Stimulated activated naive CD4-positive, alpha-beta T cell treated with Interleukin-2 at 50 U/mL for 16 hours (primary cell): ENCODE data around the gene ADAM12.
"Not testable (repeated sequence)": the region's sequence is repeated elsewhere in the genome, so short reads cannot be mapped to it uniquely, and the experiment has no call there.

Source experiments
- DNase-seq: peaks from one replicate; lab custom pipeline; 2025; lab: John Stamatoyannopoulos, UW

Gene ADAM12

DNA sequence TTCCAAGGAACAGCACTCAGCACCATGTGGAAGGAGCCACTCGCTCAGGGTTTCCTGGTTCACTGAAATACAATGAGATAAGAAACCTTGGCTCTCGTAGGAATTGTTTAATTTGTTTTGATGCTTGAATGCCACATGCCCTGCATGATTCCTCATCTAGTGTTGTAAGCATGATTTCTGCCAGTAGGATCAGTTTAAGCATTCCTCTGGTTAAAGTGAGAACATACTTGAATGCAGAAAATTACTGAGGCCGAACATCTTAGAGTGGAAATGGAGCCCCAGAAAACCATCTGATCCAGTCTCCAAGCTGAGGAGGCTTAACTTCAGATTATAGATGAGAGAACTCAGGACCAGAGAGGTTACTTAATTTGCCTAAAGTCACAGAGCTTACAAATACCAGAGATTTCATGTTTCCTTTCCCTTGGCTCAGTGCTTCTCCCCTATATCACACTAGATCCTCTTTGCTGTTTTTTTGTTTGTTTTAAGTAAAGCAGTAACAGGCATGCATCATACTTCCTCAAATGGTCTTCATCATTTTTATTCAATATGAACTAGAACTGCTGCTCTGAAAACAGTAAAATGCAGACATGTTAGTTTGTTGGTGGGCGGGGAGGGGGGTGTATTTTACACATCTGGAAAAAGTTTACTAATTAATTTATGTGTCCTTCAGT is 125.1 kb downstream of the ADAM12 start:
- DNase-seq: no peak

DNA sequence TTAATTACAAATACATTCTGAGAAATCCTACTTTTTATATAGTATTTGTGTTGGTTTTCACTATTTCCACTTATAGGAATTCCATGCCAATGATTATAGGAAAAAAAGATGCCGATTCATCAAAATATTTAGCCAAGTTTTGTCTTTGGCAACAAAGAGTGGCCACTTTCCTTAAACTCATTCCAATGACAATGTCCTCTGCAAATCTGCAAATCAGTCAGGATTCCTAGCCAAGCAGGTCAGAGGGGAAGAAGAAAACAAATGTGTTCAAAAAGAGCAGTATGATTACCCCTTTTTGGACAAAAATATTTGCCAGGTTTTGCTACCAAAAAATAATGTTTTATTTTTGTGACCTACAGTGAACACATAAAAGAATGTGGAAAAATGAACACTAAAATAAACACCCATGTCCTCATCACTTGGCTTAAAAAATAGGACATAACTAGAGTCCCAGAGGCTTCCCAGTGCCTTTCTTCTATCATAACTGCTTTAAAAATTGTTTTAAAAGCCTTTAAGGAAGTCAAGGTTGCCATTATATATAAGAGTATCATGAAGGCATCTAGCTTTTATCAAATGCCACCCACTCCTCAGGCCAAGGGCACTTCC is 125.9 kb downstream of the ADAM12 start:
- no peak for DNase-seq

DNA sequence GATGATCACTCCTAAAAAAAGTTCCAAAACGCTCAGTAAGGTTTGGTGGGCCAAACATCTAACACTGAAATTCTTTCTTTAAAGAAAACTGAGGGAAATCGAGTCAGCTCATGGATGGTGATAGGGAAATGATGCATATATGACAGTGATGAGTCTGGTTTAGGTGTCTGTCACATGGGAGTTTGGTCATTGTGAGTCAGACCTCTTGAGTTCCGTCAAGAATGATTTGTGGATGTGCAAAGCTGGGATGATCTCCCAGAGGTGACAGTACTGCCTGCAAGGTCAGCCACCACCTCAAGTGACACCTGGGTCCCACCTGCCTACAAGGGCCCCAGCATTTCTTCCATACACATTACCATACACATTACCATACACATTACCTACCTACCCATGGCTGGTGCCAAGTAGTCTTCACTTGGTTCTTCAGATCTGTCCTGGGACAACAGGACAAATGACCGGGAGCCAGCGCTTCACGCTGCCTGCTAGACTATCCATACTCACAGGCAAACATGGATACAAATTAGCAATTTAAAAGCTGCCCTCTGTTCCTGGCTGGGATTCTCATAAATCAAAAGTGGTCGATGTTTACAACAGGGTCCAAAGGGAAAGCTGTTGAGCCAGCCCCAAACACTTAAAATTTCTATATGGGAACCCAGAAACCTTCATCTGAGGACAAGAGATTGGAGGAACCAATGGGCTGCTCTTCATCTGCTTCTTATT is 128.4 kb downstream of the ADAM12 start:
- DNase-seq: no peak

DNA sequence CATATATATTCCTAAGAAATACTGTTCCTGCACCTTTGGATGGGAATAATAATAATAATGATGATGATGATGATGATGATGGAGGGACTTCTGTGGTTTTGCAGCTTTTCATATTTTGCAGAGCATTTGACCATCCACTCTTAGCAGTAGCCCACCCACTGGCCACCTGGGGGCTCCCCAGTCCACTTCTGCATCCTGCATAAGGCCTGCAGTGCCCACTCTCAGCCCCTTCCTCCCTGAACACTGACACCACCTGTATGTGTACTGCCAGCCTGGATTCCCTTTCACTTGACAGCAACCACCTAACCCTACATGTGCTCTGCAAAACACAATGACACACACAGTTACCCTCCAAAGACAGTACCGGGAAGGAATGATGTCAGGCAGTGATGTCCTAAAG is 131.4 kb downstream of the ADAM12 start:
- no peak for DNase-seq

DNA sequence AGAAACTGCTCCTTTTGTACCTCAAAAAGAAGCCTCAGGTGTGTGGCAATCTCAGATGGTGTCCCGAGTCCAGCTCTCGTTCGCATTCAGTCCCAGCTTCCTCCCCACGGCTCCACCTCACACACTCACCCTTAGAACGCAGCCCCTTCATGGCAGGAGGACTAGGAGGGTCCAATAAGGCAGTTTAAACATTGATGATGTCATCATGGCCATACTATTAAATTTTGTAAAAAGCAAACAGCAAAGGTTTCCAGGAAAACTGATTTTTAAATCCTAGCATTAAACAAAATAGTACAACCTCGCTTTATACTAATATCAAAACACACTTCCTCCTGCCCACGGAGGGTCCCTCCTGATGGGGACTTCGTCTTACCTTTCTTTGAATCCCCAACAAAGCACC is 133.0 kb downstream of the ADAM12 start:
- no peak for DNase-seq

DNA sequence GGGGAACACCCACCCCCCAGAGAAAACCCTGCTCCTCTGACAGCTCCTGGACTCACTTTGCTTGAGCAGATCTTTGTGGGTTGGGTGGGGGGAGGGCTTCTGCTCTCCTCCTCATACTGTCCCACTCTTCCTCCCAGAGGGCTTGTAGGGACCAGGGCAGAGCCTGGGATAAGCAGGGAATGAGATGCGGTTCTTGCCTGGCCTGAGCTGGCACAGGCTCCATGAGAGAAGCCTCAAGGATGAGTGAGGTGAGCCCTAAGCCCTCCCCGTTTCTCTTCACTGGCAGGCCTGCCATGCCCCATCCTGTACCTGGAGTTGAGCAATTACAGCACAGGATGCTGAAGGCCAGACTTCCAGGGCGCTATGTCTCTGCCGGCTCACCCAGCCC is 134.7 kb downstream of the ADAM12 start:
- DNase-seq: no peak

DNA sequence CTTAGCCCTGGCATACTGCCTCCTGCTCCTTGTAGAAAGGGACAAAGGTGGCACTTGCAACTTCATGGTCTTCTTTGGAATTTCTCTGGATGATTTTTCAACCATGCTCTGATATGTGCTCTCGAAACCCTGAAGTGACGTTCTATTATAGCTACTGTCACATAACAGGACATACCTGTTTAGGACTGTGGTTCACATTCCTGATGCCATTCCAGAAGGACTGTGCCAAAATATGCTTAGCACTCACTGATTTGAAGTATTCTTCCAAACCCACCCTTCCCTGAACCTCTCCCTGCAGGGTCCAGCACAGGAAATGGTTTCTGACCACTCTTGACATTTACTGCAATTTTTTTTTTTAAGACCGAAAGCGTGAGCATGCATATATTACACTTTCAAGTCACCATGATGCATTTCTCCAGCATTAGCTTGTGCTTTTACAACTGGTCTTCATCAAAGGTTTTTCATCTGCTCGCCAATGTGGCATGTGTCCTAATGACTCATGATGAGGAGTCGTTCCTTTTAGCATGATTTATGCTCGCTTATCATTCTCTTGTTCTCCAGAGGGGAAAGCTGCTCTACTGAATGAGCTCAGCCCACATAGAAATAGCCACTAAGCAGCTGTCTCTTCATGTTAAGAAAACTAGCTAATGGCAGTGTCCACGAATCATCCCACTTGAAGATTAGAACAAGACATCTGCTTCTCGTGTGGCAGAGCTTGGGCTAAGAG is 135.2 kb downstream of the ADAM12 start:
- DNase-seq: no peak

DNA sequence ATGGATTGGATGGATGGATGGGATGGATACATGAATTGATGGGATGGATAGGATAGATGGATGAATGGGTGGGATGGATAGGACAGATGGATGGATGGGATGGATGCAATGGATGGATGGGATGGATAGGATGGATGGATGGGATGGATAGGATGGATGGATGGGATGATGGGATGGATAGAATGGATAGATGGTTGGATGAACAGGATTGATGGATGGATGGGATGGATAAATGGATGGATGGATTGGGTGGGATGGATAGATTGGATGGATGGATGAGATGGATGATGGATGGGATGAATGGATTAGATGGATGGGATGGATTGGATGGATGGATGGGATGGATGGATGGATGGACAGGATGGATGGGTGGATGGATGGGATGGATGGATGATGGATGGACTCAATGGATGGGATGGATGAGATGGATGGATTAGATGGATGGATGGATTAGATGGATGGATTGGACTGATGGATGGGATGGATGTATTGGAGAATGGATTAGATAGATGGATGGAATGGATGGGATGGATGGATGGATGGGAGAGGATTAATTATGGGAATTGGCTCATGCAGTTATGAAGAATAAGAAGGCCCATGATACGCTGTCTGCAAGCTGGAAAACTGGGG is 136.4 kb downstream of the ADAM12 start:
- DNase-seq: no peak

DNA sequence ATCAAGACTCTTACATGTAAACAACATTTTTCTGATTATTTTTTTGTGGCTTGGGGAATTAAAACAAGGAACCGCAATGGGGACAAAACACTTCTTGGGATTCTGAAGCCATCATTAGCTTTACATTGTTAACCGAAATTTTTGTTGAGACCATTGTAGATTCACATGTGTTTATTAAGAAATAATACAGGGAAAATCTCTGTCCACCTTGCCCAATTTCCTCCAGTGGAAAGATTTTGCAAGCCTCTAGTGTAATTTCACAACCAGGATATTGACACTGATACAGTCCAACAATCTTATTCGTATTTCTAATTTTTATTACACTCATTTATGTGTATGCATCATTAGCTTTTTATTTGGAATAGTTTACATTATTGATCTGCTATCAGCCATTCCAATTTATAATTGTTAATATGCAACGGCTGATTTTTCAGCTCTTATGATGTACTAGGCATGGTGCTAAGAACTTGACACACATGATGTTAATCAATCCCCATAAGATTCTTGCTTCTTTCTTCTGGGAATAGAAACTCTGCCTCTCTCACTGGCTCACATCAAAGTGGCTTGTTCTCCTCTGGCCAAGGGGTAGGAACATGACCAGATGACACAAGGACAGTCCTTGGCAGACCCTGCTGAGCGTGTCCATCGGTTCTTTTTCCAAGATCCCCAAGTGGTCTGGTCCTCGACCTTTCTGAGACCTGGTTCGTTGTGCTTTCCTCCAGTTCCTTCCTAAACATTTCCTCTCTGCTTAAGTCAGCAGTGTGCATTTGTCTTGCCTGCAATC is 137.6 kb downstream of the ADAM12 start:
- no peak for DNase-seq

DNA sequence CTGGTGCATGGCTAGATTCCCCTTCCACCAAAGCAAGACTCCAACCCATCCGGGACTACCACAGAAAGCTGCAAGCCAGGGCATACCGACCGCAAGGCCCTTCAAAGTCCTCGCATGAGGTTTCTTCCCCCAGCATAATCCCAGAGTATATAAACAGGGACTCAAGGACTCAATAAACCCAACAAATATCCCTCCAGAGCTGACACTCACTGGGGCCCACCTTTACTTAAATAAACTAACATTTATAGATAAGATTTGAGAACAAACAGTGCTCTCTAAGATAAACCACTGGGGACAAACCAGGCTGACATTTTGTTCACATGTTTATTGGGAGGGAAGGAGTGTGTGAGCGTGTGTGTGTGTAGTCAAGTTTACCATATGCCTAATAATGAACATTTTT is 138.2 kb downstream of the ADAM12 start:
- no peak for DNase-seq

DNA sequence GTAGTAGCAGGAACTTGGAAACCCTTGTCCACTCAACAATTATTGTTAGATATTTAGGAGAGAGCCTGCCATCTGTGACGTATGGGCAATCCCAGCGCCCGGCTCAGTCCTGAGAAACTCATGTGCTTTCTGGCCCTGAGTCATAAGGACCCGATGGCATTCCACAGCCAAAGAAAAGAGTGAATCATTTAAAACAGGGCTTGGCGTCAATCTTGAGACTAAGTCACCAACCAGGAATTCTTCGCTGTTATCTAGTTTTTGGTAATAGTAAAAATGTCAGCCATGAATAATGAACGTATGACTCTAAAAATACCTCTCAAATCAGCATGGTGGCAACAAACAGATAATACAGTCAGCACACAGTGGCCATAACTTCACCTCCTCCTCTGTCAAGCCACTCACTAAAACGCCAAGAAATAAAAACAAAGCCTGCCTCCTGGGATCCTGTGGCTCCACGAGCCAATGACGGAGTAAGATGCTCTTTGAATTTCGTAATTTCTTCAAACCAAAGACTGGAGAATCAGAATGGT is 140.8 kb downstream of the ADAM12 start:
- DNase-seq: no peak

DNA sequence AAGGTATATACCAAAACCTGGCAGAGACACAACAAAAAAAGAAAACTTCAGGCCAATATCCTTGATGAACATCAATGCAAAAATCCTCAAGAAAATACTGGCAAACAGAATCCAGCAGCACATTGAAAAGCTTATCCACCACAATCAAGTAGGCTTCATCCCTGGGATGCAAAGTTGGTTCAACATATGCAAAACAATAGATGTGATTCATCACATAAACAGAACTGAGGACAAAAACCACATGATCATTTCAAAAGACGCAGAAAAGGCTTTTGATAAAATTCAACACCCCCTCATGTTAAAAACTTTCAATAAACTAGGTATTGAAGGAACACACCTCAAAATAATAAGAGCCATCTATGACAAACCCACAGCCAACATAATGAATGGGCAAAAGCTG is 141.9 kb downstream of the ADAM12 start:
- not testable (repeated sequence) for DNase-seq

DNA sequence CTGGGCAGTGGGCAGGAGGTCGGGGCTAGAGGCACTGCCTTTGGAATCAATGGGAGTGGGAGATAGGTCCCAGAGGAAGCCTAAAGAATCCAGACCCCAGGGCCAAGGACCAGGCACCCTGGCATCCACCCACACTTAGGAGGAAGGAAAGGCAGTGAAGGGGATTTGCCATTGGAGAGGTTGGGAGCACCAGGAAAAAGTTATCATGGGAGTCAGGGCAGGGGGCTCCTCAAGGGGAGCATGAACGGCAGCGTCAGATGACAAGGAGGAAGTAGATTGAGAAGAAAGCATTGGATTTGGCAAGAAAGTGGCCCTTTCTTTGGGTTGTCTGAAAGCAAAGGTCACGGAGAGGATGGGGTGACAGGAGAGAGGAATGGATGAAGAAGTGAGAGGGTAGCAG is 142.8 kb downstream of the ADAM12 start:
- DNase-seq: no peak

DNA sequence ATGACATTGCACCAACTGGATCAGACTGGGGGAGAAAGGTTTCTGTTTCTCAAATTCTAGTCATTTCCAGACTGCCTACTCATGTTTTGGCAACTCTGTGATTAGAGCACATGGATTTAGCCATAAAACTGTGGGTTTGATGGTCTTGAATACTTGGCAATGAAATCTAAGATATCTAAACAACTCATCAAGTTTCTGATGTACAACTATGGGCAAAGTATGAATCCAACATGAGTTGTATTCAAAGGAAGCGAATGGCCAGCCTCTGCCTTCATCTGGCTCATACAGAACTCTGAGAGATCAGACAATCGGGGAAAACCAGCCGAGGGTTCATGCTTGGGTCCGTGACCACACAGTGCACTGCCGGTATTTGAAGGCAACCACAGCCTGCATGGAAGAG is 144.3 kb downstream of the ADAM12 start:
- DNase-seq: no peak

DNA sequence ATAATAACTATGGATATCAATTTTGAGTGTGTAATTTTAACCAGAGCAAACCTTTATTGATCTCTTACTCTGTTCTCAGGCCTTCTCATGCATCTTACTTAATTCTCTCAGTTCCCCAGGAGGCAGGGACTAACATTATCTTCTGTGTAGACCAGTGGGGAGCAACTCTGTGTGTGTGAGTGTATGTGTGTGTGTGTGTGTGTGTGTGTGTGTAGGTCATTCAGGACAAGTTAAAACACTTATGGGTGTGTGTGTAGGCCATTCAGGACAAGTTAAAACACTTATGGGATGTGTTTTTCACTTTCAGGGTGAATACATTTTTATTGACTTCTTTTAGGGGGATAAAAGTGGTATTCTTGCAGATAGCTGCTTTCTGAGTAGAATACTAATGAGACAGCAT is 145.0 kb downstream of the ADAM12 start:
- DNase-seq: no peak

DNA sequence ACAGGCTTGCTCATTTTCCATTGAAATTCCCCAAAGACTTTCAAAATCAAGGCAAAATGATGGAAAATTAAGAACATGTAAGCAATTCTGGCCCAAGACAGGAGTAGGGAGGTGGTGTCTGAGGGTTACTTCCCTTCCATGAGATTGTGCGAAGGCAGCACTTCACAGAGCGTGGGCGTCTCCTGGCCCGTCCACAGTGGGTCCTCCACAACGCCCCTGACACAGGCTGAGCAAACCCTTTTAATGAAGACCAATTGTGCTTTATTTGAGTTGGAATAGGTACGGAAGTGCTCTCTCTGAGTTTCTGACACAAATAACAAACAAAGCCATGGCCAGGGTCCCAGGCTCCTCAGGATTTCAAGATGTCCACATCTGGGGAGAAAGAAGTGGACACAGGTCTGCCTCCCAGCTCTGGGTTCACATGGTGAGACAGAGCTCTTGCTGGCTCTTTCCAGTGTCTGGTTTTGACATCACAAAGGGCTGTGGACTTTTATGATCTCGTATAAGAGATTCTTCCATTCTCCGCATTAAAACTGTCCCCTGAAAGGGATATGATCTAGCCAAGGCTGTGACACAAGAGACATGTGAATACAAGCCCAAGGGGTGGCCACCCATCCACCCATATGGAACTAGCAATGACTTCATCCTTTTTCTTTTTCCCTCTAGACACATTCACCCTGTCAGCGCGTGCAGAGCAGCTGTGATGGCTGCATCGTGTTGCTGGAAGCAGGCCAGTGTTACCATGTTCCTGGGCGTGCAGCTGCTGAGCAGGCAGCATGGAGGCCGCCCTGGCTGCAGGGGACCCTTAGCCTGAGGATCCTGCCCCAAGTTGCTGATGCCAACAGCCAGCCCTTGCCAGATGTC is 145.6 kb downstream of the ADAM12 start:
- DNase-seq: no peak

DNA sequence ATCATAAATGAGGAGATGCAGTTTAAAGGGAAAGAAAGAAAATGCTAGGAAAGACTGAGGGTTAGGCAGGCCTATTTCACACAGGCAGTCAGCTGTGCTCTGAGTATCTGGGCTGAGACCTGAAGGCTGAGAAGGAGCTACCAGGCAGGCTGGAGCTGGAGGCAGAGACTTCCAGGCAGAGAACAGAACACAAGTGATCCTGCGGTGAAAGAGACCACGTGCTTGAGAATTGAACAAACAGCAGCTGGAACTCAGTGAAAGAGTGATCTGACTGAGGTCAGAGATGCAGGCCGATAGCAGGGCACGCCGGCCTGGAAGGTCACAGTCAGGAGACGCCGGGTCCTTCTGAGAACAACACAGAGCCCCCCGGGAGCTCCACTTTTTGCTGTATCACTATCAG is 147.8 kb downstream of the ADAM12 start:
- no peak for DNase-seq

DNA sequence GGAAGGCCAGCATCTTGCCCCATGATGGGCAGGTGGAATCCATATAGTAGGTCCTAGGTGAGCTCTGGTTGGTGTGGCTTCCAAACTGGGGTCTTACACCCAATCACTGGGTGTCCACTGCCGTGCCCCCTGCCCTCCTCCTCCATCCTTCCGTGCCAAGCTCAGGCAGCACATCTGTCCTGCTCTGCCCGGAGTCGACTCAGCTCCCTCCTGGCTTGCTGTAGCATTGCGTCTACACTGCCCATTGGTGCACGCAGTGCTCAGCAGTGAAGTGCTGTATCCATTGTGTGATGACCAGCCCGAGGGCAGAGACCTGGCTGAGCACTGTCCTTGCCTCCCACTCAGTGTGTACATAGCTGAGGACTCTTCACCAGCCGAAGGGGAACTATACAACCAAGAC is 148.4 kb downstream of the ADAM12 start:
- DNase-seq: no peak

DNA sequence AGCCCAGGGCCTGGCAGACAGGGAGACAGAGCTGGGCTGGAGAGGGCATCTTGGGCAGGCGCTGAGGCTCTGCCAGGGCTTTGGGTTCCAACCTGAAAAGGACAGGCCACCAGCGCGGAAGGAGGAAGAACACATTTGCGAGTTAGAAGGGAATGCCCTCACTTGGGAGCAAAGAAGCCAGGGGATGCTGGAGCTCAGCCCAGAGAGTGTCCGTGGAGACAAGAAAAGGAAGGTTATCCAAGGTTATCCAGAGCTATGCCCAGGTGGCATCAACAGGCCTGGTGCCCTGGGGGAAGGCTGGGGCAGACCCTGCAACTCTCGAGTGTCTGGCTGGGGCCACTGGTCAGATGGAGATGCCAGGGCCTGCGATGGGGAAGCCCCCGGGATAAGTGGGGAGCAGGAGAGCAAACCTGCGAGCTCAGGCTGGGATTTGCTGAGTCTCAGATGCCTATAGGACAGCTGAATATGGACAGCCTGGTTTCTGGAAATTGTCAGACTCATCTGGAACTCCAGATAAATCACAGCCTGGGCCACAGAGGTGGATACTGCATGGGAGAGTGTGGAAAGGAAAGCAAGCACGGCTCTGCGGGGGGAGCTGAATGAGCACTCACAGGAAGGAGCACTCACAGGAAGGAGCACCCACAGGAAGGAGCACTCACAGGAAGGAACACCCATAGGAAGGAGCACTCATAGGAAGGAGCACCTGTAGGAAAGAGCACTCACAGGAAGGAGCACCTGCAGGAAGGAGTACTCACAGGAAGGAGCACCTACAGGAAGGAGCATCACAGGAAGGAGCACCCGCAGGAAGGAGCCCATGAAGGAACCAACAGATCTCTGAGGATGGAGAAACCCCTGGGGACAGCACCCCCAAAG is 152.1 kb downstream of the ADAM12 start:
- no peak for DNase-seq
